DOHH2 (cell line): ENCODE data around the gene FAM227B.

Source experiments
- H3F3A ChIP-seq: fragments of 200-600 bp; sonication (generic), shearing (Covaris generic); 2 replicates; pipeline ENCODE4 v1.6.0; 2016; ENCODE audit warnings: antibody characterized with exemption, mild to moderate bottlenecking; ENCODE audit not compliant: control insufficient read depth, insufficient read depth
- H3K27ac ChIP-seq: fragments of 200-600 bp; sonication (generic); 2 replicates; pipeline ENCODE4 v1.5.1; 2014; ENCODE audit warnings: low read depth, mild to moderate bottlenecking, low read length, moderate library complexity
- H3K27me3 ChIP-seq: fragments of 200-600 bp; sonication (generic); 2 replicates; pipeline ENCODE4 v1.6.1; 2014; ENCODE audit warnings: mild to moderate bottlenecking, low read length, mixed read lengths; ENCODE audit not compliant: control insufficient read depth
- H3K36me3 ChIP-seq: fragments of 200-600 bp; sonication (generic); 2 replicates; pipeline ENCODE4 v1.6.1; 2014; ENCODE audit warnings: mild to moderate bottlenecking, low read length, moderate library complexity, mixed read lengths; ENCODE audit not compliant: control insufficient read depth
- H3K4me1 ChIP-seq: fragments of 200-600 bp; sonication (generic); 2 replicates; pipeline ENCODE4 v1.6.1; 2014; ENCODE audit warnings: mild to moderate bottlenecking, low read length, mixed read lengths; ENCODE audit not compliant: control insufficient read depth
- H3K4me2 ChIP-seq: fragments of 200-600 bp; sonication (generic); 2 replicates; pipeline ENCODE4 v1.6.0; 2014; ENCODE audit warnings: mild to moderate bottlenecking, low read length, moderate library complexity
- H3K4me3 ChIP-seq: fragments of 200-600 bp; sonication (generic); 2 replicates; pipeline ENCODE4 v1.5.1; 2014; ENCODE audit warnings: mild to moderate bottlenecking, low read length, mixed read lengths
- H3K79me2 ChIP-seq: fragments of 200-600 bp; sonication (generic); 2 replicates; pipeline ENCODE4 v1.6.1; 2014; ENCODE audit warnings: mild to moderate bottlenecking, low read length, mixed read lengths; ENCODE audit not compliant: control insufficient read depth
- H3K9me2 ChIP-seq: fragments of 200-600 bp; sonication (generic); replicated peaks from 2 replicates; pipeline ENCODE4 v1.6.1; 2014; ENCODE audit warnings: mild to moderate bottlenecking, low read length, mixed read lengths; ENCODE audit not compliant: control insufficient read depth
- H3K9me3 ChIP-seq: fragments of 200-600 bp; sonication (generic); 2 replicates; pipeline ENCODE4 v1.6.1; 2014; ENCODE audit warnings: antibody characterized with exemption, low read length, mixed read lengths; ENCODE audit not compliant: control insufficient read depth, insufficient read depth
- H4K20me1 ChIP-seq: fragments of 200-600 bp; sonication (generic); 2 replicates; pipeline ENCODE4 v1.6.0; 2014; ENCODE audit warnings: low read depth, mild to moderate bottlenecking, antibody characterized with exemption, low read length, moderate library complexity; ENCODE audit not compliant: control insufficient read depth, insufficient read depth
- EZH2phosphoT487 ChIP-seq: fragments of 200-600 bp; sonication (generic); IDR thresholded peaks from 2 replicates; pipeline ENCODE4 v1.6.1; 2017; ENCODE audit warnings: borderline replicate concordance, mild to moderate bottlenecking, antibody characterized with exemption, low read length, moderate library complexity, mixed read lengths
- TF ChIP-seq, protein P1 (sequence below): fragments of 200-600 bp; sonication (generic); IDR thresholded peaks from one replicate; pipeline ENCODE4 v1.5.1; 2014; ENCODE audit warnings: antibody characterized with exemption, mild to moderate bottlenecking, low read depth, low read length; ENCODE audit not compliant: poor library complexity, severe bottlenecking

The FAM227B gene

GRCh38 chr15:49441816-49442215 is 178.8 kb downstream of the FAM227B start:
- TF ChIP-seq EZH2phosphoT487 = no peak
- TF ChIP-seq, protein P1, sequence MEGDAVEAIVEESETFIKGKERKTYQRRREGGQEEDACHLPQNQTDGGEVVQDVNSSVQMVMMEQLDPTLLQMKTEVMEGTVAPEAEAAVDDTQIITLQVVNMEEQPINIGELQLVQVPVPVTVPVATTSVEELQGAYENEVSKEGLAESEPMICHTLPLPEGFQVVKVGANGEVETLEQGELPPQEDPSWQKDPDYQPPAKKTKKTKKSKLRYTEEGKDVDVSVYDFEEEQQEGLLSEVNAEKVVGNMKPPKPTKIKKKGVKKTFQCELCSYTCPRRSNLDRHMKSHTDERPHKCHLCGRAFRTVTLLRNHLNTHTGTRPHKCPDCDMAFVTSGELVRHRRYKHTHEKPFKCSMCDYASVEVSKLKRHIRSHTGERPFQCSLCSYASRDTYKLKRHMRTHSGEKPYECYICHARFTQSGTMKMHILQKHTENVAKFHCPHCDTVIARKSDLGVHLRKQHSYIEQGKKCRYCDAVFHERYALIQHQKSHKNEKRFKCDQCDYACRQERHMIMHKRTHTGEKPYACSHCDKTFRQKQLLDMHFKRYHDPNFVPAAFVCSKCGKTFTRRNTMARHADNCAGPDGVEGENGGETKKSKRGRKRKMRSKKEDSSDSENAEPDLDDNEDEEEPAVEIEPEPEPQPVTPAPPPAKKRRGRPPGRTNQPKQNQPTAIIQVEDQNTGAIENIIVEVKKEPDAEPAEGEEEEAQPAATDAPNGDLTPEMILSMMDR = no peak
- Histone ChIP-seq H3K27ac (no peak overlapping the region), H3K27me3 (no peaks in the 10 kb centered on the region), H3K4me1 (peaks cover 17% of the 10 kb centered on the region), H4K20me1 (no peaks in the 10 kb centered on the region), H3K79me2 (no peaks in the 10 kb centered on the region), H3K4me3 (no peak overlapping the region), H3K9me3 (no peaks in the 10 kb centered on the region), H3K9me2 (no peaks in the 10 kb centered on the region), H3K4me2 (no peak overlapping the region), H3K36me3 (no peaks in the 10 kb centered on the region), H3F3A (no peaks in the 10 kb centered on the region)

- Histone ChIP-seq H3K4me1 (peaks cover 17% of the 10 kb centered on the region), H3K9me3 (no peaks in the 10 kb centered on the region), H3K79me2 (no peaks in the 10 kb centered on the region), H3K27ac (no peak overlapping the region), H3F3A (no peaks in the 10 kb centered on the region), H3K9me2 (no peaks in the 10 kb centered on the region), H4K20me1 (no peaks in the 10 kb centered on the region), H3K4me3 (no peak overlapping the region), H3K27me3 (no peaks in the 10 kb centered on the region), H3K36me3 (no peaks in the 10 kb centered on the region), H3K4me2 (no peak overlapping the region)
- TF ChIP-seq, protein P1 = no peak
- no peak for TF ChIP-seq EZH2phosphoT487
Observed at GRCh38 chr15:49441356-49441755, 179.3 kb downstream of the FAM227B start.

DNA sequence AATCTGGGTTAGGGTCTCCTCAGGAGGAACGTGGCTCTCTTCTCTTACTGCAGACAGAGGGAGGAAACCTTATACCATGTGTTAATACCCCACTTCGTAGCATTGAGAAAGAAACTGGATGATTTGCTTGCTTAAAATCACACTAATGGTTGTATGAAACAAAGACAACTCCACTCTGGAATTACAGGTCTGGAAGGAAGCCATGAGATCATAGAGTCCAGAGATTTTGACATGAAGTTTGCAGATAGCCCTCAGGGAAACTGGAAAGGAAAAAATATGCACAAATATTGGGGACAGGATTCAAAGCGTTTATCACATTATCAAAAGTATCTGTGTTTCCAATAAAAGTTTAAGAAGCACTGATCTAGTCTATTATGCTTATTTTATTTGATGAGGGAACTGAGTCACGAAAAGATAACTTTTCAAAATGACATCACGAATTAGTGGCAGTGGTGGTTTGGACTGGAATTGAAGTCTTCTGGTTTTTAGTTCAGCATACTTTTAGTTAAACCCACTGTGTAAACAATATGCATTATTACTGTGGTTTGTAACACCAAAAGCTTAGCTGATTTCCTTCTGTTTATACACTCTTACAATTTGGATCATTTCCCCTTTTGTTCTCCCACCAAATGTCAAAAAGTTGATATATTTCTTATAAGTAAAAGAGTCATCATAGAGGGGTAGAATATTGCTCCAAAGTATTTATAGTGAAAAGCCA is 180.8 kb downstream of the FAM227B start:
- Histone ChIP-seq H3K4me1 (peaks cover 17% of the 10 kb centered on the region), H3K4me3 (no peak overlapping the region), H4K20me1 (no peaks in the 10 kb centered on the region), H3K79me2 (no peaks in the 10 kb centered on the region), H3K27ac (no peak overlapping the region), H3K4me2 (no peak overlapping the region), H3K36me3 (no peaks in the 10 kb centered on the region), H3K27me3 (no peaks in the 10 kb centered on the region), H3K9me2 (no peaks in the 10 kb centered on the region), H3F3A (no peaks in the 10 kb centered on the region), H3K9me3 (no peaks in the 10 kb centered on the region)
- TF ChIP-seq EZH2phosphoT487 = no peak
- TF ChIP-seq, protein P1 = no peak
